ENCODE measurements around the gene LEMD3. TPM values are rescaled to one million over a fixed set of nuclear protein-coding genes. Genes with fewer than 3 reads are reported as not detected.

The LEMD3 gene
- total and polyA plus RNA-seq, 2 of the 8 experiments (the other 6 are each of a cell fraction or from before 2014, with no cell fraction given), result 5.8 to 33.2 TPM

DNA sequence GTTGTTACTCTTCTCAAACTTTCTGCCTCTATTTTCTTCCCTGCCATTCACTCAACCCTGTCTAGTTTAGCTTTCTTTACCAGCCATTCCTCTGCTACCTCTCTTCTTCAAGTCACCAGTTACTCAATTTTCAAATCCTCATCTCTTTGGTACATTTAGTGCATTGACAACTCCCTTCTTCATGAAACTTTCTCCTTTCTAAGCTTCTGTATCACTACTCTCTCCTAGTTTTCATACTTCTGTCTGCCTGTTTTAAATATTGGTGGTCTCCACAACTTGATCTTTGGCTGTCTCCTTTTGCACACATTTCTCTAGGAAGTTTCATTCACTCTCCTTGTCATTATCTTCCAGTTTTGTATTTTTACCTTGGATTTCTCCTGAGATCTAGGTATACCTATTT is 6.0 kb downstream of the LEMD3 start:
- POLR2A ChIA-PET (ENCODE audit: partially characterized antibody), result no interaction called here
- H3K23ac ChIP-seq (ENCODE audit: insufficient read length), result no peak overlapping the region
- no peak overlapping the region for H3K4ac ChIP-seq (replicated peaks; ENCODE audit: insufficient read length, low read depth, low read length)
- H3K79me2 ChIP-seq (ENCODE audit: control insufficient read depth in 1 of 2, insufficient read depth in 2 of 2, low read length in 2 of 2), result peaks cover 3 to 99% of the 10 kb centered on the region in 2 experiments
- DNase-seq (ENCODE audit: low read depth in 1 of 2, low spot score in 2 of 2), result no peak
- no peak overlapping the region for H3K56ac ChIP-seq (replicated peaks; ENCODE audit: insufficient read length, low read depth, low read length)
- H3K9me3 ChIP-seq (ENCODE audit: insufficient read depth in 2 of 2, low read depth in 1 of 2, low read length in 1 of 2), result no peaks in the 10 kb centered on the region
- H4K5ac ChIP-seq (ENCODE audit: insufficient read length, low read depth, low read length), result no peak overlapping the region
- no peak overlapping the region for H3K4me3 ChIP-seq (ENCODE audit: extremely low read depth in 1 of 4, insufficient read depth in 2 of 4, low read depth in 3 of 4, low read length in 4 of 4)
- H3K79me1 ChIP-seq (ENCODE audit: low read depth, low read length), result 0 out of 2 replicates have a peak, but pooled peaks cover 2% of the 10 kb centered on the region
- no peak overlapping the region for H2BK20ac ChIP-seq (ENCODE audit: low read length)
- H2AK5ac ChIP-seq (ENCODE audit: low read depth, low read length), result no peak overlapping the region
- H3K4me1 ChIP-seq (replicated peaks in 1 of 4; ENCODE audit: control insufficient read depth in 3 of 4, insufficient read depth in 4 of 4, low read length in 3 of 4), result peaks cover 0 to 2% (median 0%) of the 10 kb centered on the region in 4 experiments; a peak in 1 of 7 replicates
- H2BK12ac ChIP-seq (ENCODE audit: low read depth, low read length), result no peak overlapping the region
- no peak overlapping the region for H2BK5ac ChIP-seq (ENCODE audit: low read depth, low read length)
- FAIRE-seq, result no peak
- no peak overlapping the region; a peak in 1 of 4 replicates for H3K4me2 ChIP-seq (ENCODE audit: insufficient read depth in 1 of 2, low read depth in 2 of 2, low read length in 2 of 2)
- H4K20me1 ChIP-seq (replicated peaks in 1 of 2; ENCODE audit: control insufficient read depth in 1 of 2, insufficient read depth in 2 of 2, low read length in 2 of 2), result peaks cover 17 to 18% of the 10 kb centered on the region in 2 experiments
- no peak overlapping the region for H3K14ac ChIP-seq (ENCODE audit: insufficient read length)
- no peak overlapping the region for H4K91ac ChIP-seq (replicated peaks; ENCODE audit: insufficient read length, low read length)
- peaks cover 0 to 15% (median 0%) of the 10 kb centered on the region in 4 experiments; a peak in 2 of 8 replicates for H3K36me3 ChIP-seq (ENCODE audit: control insufficient read depth in 2 of 4, insufficient read depth in 4 of 4, low read length in 3 of 4)
- H3K27ac ChIP-seq (ENCODE audit: low read depth, low read length), result no peak overlapping the region
- no peak overlapping the region for H3K9ac ChIP-seq (replicated peaks in 1 of 4; ENCODE audit: extremely low read depth in 1 of 4, low read depth in 3 of 4, low read length in 3 of 4)
- H2AFZ ChIP-seq (ENCODE audit: low read length), result no peak overlapping the region
- no peak overlapping the region for H2BK15ac ChIP-seq (ENCODE audit: low read length)
- CTCF ChIA-PET (ENCODE audit: partially characterized antibody), result interaction anchor here (1.5 kb wide), 1 partner anchor 11 kb away, joined by 3 read pairs; no protein-coding TSS in a partner anchor
- peaks cover 6% of the 10 kb centered on the region; the same call in 1 of the 2 replicates for H3K23me2 ChIP-seq (ENCODE audit: low read depth, low read length)
- H2BK120ac ChIP-seq (replicated peaks; ENCODE audit: low read depth, low read length), result no peak overlapping the region
- no peaks in the 10 kb centered on the region for H3K27me3 ChIP-seq (replicated peaks in 1 of 4; ENCODE audit: control insufficient read depth in 3 of 4, extremely low read depth in 1 of 4, insufficient read depth in 3 of 4, low read length in 3 of 4)
- H3K18ac ChIP-seq (ENCODE audit: extremely low read depth, low read length), result no peak overlapping the region
- no peak overlapping the region for H4K8ac ChIP-seq (ENCODE audit: extremely low read depth, insufficient read depth, low read length)
- TF ChIP-seq EGR1 (IDR thresholded peaks at IDR 0.05; ENCODE audit: borderline replicate concordance, low read depth, low read length) (no peak), CBX8 (IDR thresholded peaks at IDR 0.05; ENCODE audit: borderline replicate concordance, low read depth, low read length) (no peak), SP4 (IDR thresholded peaks at IDR 0.05; ENCODE audit: low read length) (no peak), RXRA (IDR thresholded peaks at IDR 0.05; ENCODE audit: insufficient read depth, low read depth, low read length) (no peak), NANOG (IDR thresholded peaks at IDR 0.05; ENCODE audit: insufficient read depth, low read depth, low read length, poor library complexity, severe bottlenecking) (no peak), CHD2 (IDR thresholded peaks at IDR 0.05; ENCODE audit: low read length) (no peak), TEAD4 (IDR thresholded peaks at IDR 0.05; ENCODE audit: low read depth, low read length) (no peak), KDM1A (IDR thresholded peaks at IDR 0.05; ENCODE audit: borderline replicate concordance, low read length) (no peak), MAFK (IDR thresholded peaks at IDR 0.05; ENCODE audit: low read depth, low read length) (no peak), GABPA (IDR thresholded peaks at IDR 0.05; ENCODE audit: borderline replicate concordance, insufficient read depth, low read length) (no peak), GTF2F1 (IDR thresholded peaks at IDR 0.05; ENCODE audit: borderline replicate concordance, low read depth, low read length) (no peak), RBBP5 (IDR thresholded peaks at IDR 0.05; ENCODE audit: borderline replicate concordance, low read depth, low read length) (no peak), HDAC6 (IDR thresholded peaks at IDR 0.05; ENCODE audit: low read depth, low read length) (no peak), SP2 (IDR thresholded peaks at IDR 0.05; ENCODE audit: low read length) (no peak), TAF1 (IDR thresholded peaks at IDR 0.05; ENCODE audit: low read depth, low read length) (no peak)
- TF ChIP-seq, protein P1, sequence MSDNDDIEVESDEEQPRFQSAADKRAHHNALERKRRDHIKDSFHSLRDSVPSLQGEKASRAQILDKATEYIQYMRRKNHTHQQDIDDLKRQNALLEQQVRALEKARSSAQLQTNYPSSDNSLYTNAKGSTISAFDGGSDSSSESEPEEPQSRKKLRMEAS (IDR thresholded peaks at IDR 0.05), result no peak

All from H1 (cell line).